WI38 (cell line): Measurements from ENCODE around the gene DCTD.

Experiments
- H3K4me3 ChIP-seq: 2 replicates; pipeline ENCODE4 v1.5.1; 2011; ENCODE audit warnings: low read depth, mild to moderate bottlenecking, control low read depth, low read length
- CTCF ChIP-seq: IDR thresholded peaks from 2 replicates; pipeline ENCODE4 v1.5.1; 2012; ENCODE audit warnings: low read depth, mild to moderate bottlenecking, control low read depth, low read length

DCTD gene

GRCh38 chr4:182898479-182898799, 18.7 kb downstream of the DCTD start:
- H3K4me3 ChIP-seq = no peak overlapping the region
- TF ChIP-seq CTCF = no peak

- H3K4me3 ChIP-seq = no peak overlapping the region
- no peak for TF ChIP-seq CTCF
Observed at GRCh38 chr4:182897601-182898478, 19.3 kb downstream of the DCTD start.

GRCh38 chr4:182896421-182896820, 20.8 kb downstream of the DCTD start:
- TF ChIP-seq CTCF = no peak
- H3K4me3 ChIP-seq = no peak overlapping the region

GRCh38 chr4:182895791-182896292, 21.3 kb downstream of the DCTD start:
- TF ChIP-seq CTCF = no peak
- no peak overlapping the region for H3K4me3 ChIP-seq

GRCh38 chr4:182894681-182895275, 22.4 kb downstream of the DCTD start:
- H3K4me3 ChIP-seq = no peak overlapping the region
- no peak for TF ChIP-seq CTCF

- H3K4me3 ChIP-seq = no peak overlapping the region
- no peak for TF ChIP-seq CTCF
Observed at GRCh38 chr4:182893474-182894080, 23.6 kb downstream of the DCTD start.

GRCh38 chr4:182893047-182893446, 24.1 kb downstream of the DCTD start:
- no peak overlapping the region for H3K4me3 ChIP-seq
- no peak for TF ChIP-seq CTCF
